HL-60 (cell line): ENCODE results near the gene PSMA7.

Experiments used
- DNase-seq, 2 experiments: peaks; one replicate each; pipeline ENCODE4 v3.0.0-alpha.2; 2010 to 2020; ENCODE audit warnings: low read depth in 1 of 2, low spot score in 1 of 2
- H3K27ac ChIP-seq: fragments of 250-450 bp; sonication (Bioruptor Pico); replicated peaks from 2 replicates; pipeline ENCODE4 v1.5.1; 2020; ENCODE audit warnings: mild to moderate bottlenecking, moderate library complexity
- H3K27me3 ChIP-seq: fragments of 250-450 bp; sonication (Bioruptor Pico); 2 replicates; pipeline ENCODE4 v1.5.1; 2021; ENCODE audit warnings: mild to moderate bottlenecking, moderate library complexity; ENCODE audit not compliant: insufficient read depth, poor library complexity, severe bottlenecking
- H3K4me3 ChIP-seq: replicated peaks from 2 replicates; pipeline ENCODE4 v1.5.1; 2011; ENCODE audit warnings: mild to moderate bottlenecking, control low read depth, low read length; ENCODE audit not compliant: insufficient read depth
- CTCF ChIP-seq: IDR thresholded peaks from one replicate; pipeline ENCODE4 v1.5.1; 2011; ENCODE audit warnings: low read length, control low read depth, inconsistent platforms; ENCODE audit not compliant: insufficient read depth
- GABPA ChIP-seq: IDR thresholded peaks from 2 replicates; pipeline ENCODE4 v1.6.1; 2012; ENCODE audit warnings: low read depth
- POLR2AphosphoS5 ChIP-seq: IDR thresholded peaks from 2 replicates; pipeline ENCODE4 v1.6.1; 2012; ENCODE audit warnings: low read depth
- REST ChIP-seq: IDR thresholded peaks from 2 replicates; pipeline ENCODE4 v1.6.1; 2012; ENCODE audit warnings: low read depth; ENCODE audit not compliant: insufficient replicate concordance
- SPI1 ChIP-seq: IDR thresholded peaks from 2 replicates; pipeline ENCODE4 v1.6.1; 2012; ENCODE audit warnings: low read depth, mild to moderate bottlenecking, borderline replicate concordance

Gene PSMA7

GRCh38 chr20:62096421-62097380, 46.5 kb downstream of the PSMA7 start:
- Histone ChIP-seq H3K4me3 (no peak overlapping the region), H3K27me3 (no peaks in the 10 kb centered on the region), H3K27ac (no peak overlapping the region)
- DNase-seq: no peak
- TF ChIP-seq GABPA (no peak), REST (no peak), POLR2AphosphoS5 (no peak), CTCF (no peak), SPI1 (no peak)

GRCh38 chr20:62089393-62089792, 53.8 kb downstream of the PSMA7 start:
- Histone ChIP-seq H3K4me3 (no peak overlapping the region), H3K27ac (no peak overlapping the region), H3K27me3 (no peaks in the 10 kb centered on the region)
- no peak for DNase-seq
- TF ChIP-seq REST (no peak), SPI1 (no peak), GABPA (no peak)

GRCh38 chr20:62088258-62089127, 54.7 kb downstream of the PSMA7 start:
- Histone ChIP-seq H3K27me3 (no peaks in the 10 kb centered on the region), H3K4me3 (no peak overlapping the region), H3K27ac (no peak overlapping the region)
- no peak for DNase-seq
- TF ChIP-seq POLR2AphosphoS5 (no peak), REST (no peak), GABPA (no peak), CTCF (no peak), SPI1 (no peak)
